MCF 10A (cell line): Measurements from ENCODE around the gene ZNF236. TPM values are rescaled to one million over a fixed set of nuclear protein-coding genes. Genes with fewer than 3 reads are reported as not detected.

Experiments
- BruUV-seq: library from RNA; stranded (reverse); fragments of 400-500 nt; replicated peaks from 2 replicates; lab custom pipeline; 2021; lab: Mats Ljungman, UMichigan
- CTCF ChIA-PET: fragments of 300-600 bp; sonication (Branson Sonifier 250); formaldehyde crosslinking; extraction: SDS; loops from one replicate; lab custom pipeline; 2021; ENCODE audit warnings: antibody characterized with exemption, inconsistent platforms; lab: Yijun Ruan, JAX
- POLR2A ChIA-PET: fragments of 300-600, 350-650 bp; sonication (Branson Sonifier 250); formaldehyde crosslinking; extraction: SDS; loops from one replicate; lab custom pipeline; 2020; ENCODE audit warnings: antibody characterized with exemption, inconsistent platforms; lab: Yijun Ruan, JAX
- DNase-seq: peaks from one replicate; pipeline ENCODE4 v3.0.0-alpha.2; 2018; ENCODE audit not compliant: unreplicated experiment
- H3K27ac Mint-ChIP-seq: one replicate; pipeline ENCODE4 v1.8.0; 2022; ENCODE audit warnings: mild to moderate bottlenecking, low read depth, mixed read lengths; ENCODE audit not compliant: unreplicated experiment
- H3K27me3 Mint-ChIP-seq: one replicate; pipeline ENCODE4 v1.8.0; 2022; ENCODE audit warnings: mixed read lengths; ENCODE audit not compliant: insufficient read depth, unreplicated experiment
- H3K36me3 Mint-ChIP-seq: one replicate; pipeline ENCODE4 v1.8.0; 2022; ENCODE audit warnings: mild to moderate bottlenecking, moderate library complexity, mixed read lengths; ENCODE audit not compliant: insufficient read depth, unreplicated experiment
- H3K4me1 Mint-ChIP-seq: one replicate; pipeline ENCODE4 v1.8.0; 2022; ENCODE audit warnings: mixed read lengths; ENCODE audit not compliant: insufficient read depth, unreplicated experiment
- H3K4me3 Mint-ChIP-seq: one replicate; pipeline ENCODE4 v1.8.0; 2022; ENCODE audit warnings: mild to moderate bottlenecking, moderate library complexity, mixed read lengths; ENCODE audit not compliant: unreplicated experiment
- H3K9me3 Mint-ChIP-seq: one replicate; pipeline ENCODE4 v1.8.0; 2022; ENCODE audit warnings: mixed read lengths; ENCODE audit not compliant: unreplicated experiment
- CTCF ChIP-seq: fragments of 200-600 bp; IDR thresholded peaks from one replicate; pipeline ENCODE4 v1.8.0; 2022; ENCODE audit warnings: antibody characterized with exemption, mild to moderate bottlenecking; ENCODE audit not compliant: unreplicated experiment
- intact Hi-C: fragments of 100-400 bp; cut with micrococcal nuclease; formaldehyde crosslinking; loops from 2 replicates; pipeline ENCODE4 v1.14.1; 2022
- total RNA-seq: library from RNA; stranded (reverse); gene quantifications from 2 replicates; pipeline ENCODE4 v1.2.3, GENCODE V29; 2022

Gene ZNF236
- total RNA-seq, 1 experiment from 2014 or later = 15.3 TPM

- Mint-ChIP-seq H3K4me1 (peaks cover 17% of the 10 kb centered on the region), H3K9me3 (no peaks in the 10 kb centered on the region), H3K27ac (peak overlapping the region; percentile 5), H3K36me3 (peaks cover 7% of the 10 kb centered on the region), H3K4me3 (no peak overlapping the region), H3K27me3 (no peaks in the 10 kb centered on the region)
- TF ChIP-seq CTCF = no peak
- no peak for DNase-seq
- TSS peak; percentile 26 for BruUV-seq
- CTCF ChIA-PET = interaction anchor here (0.6 to 2.1 kb wide), 6 partner anchors 15 to 152 kb away, joined by 3 to 8 read pairs (median 4); no protein-coding TSS in a partner anchor
- POLR2A ChIA-PET = interaction anchor here (0.7 kb wide), 1 partner anchor 58 kb away, joined by 3 read pairs; no protein-coding TSS in a partner anchor
- intact Hi-C loops = no loop called here
Measured at GRCh38 chr18:76824145-76824676, 1.9 kb downstream of the ZNF236 start.

- Mint-ChIP-seq H3K27me3 (no peaks in the 10 kb centered on the region), H3K27ac (peak overlapping the region; percentile 5), H3K4me3 (no peak overlapping the region), H3K36me3 (peaks cover 7% of the 10 kb centered on the region), H3K9me3 (no peaks in the 10 kb centered on the region), H3K4me1 (peaks cover 17% of the 10 kb centered on the region)
- TF ChIP-seq CTCF = no peak
- intact Hi-C loops = no loop called here
- no peak for DNase-seq
- ChIA-PET POLR2A (no interaction called here), CTCF (interaction anchor here (1.2 to 2.1 kb wide), 2 partner anchors 22 to 151 kb away, joined by 3 to 8 read pairs; no protein-coding TSS in a partner anchor)
- no TSS peak for BruUV-seq
Measured at GRCh38 chr18:76824754-76825153, 2.4 kb downstream of the ZNF236 start.

GRCh38 chr18:76827205-76828200 is 5.1 kb downstream of the ZNF236 start:
- no TSS peak for BruUV-seq
- no peak for TF ChIP-seq CTCF
- ChIA-PET POLR2A (interaction anchor here (0.6 to 1.1 kb wide), 3 partner anchors 12 to 598 kb away, joined by 3 to 5 read pairs (median 3); no protein-coding TSS in a partner anchor), CTCF (interaction anchor here (0.7 to 1.4 kb wide), 2 partner anchors 22 to 24 kb away, joined by 3 to 4 read pairs; no protein-coding TSS in a partner anchor)
- Mint-ChIP-seq H3K36me3 (peaks cover 7% of the 10 kb centered on the region), H3K4me1 (peaks cover 11% of the 10 kb centered on the region), H3K4me3 (no peak overlapping the region), H3K9me3 (no peaks in the 10 kb centered on the region), H3K27ac (peak overlapping the region; percentile 28), H3K27me3 (no peaks in the 10 kb centered on the region)
- DNase-seq = no peak
- intact Hi-C loops = no loop called here

- intact Hi-C loops = no loop called here
- POLR2A ChIA-PET = interaction anchor here (0.8 kb wide), 1 partner anchor 9 kb away, joined by 3 read pairs; no protein-coding TSS in a partner anchor
- no peak for TF ChIP-seq CTCF
- CTCF ChIA-PET = interaction anchor here (0.6 to 1.4 kb wide), 2 partner anchors 32 to 90 kb away, joined by 3 to 4 read pairs; no protein-coding TSS in a partner anchor
- Mint-ChIP-seq H3K27me3 (no peaks in the 10 kb centered on the region), H3K27ac (no peak overlapping the region), H3K4me3 (no peak overlapping the region), H3K9me3 (no peaks in the 10 kb centered on the region), H3K4me1 (peaks cover 12% of the 10 kb centered on the region), H3K36me3 (no peaks in the 10 kb centered on the region)
- no TSS peak for BruUV-seq
- no peak for DNase-seq
Measured at GRCh38 chr18:76834379-76834778, 12.0 kb downstream of the ZNF236 start.
